WTC11 (cell line): ENCODE measurements around the gene DDX51. TPM values are rescaled to one million over a fixed set of nuclear protein-coding genes. Genes with fewer than 3 reads are reported as not detected.

Experiments used
- ATAC-seq: fragments of 200-7000 bp; cut with Tn5 transposase; 2 replicates; pipeline ENCODE4 v1.10.0; 2021; ENCODE audit warnings: mild to moderate bottlenecking, moderate library complexity
- CTCF ChIA-PET: fragments of 300-600 bp; sonication (Branson Sonifier 250); formaldehyde crosslinking; loops from one replicate; lab custom pipeline; 2021; ENCODE audit warnings: antibody characterized with exemption; lab: Charles Lee
- POLR2A ChIA-PET: fragments of 350-600 bp; sonication (Branson Sonifier 250); formaldehyde crosslinking; loops from one replicate; lab custom pipeline; 2021; ENCODE audit warnings: antibody characterized with exemption; lab: Charles Lee
- DNase-seq: peaks from one replicate; pipeline ENCODE4 v3.0.0; 2021; ENCODE audit warnings: low spot score
- H3K27ac Mint-ChIP-seq: 2 replicates; pipeline ENCODE4 v1.8.0; 2021; ENCODE audit warnings: mixed read lengths
- H3K27me3 Mint-ChIP-seq: 2 replicates; pipeline ENCODE4 v1.8.0; 2021; ENCODE audit warnings: low read depth, mild to moderate bottlenecking, moderate library complexity, mixed read lengths
- H3K36me3 Mint-ChIP-seq: 2 replicates; pipeline ENCODE4 v1.8.0; 2021; ENCODE audit warnings: mixed read lengths
- H3K4me1 Mint-ChIP-seq: 2 replicates; pipeline ENCODE4 v1.8.0; 2022; ENCODE audit warnings: mixed read lengths
- H3K4me3 Mint-ChIP-seq: 2 replicates; pipeline ENCODE4 v1.8.0; 2021; ENCODE audit warnings: mild to moderate bottlenecking, moderate library complexity, mixed read lengths
- H3K9me3 Mint-ChIP-seq: 2 replicates; pipeline ENCODE4 v1.8.0; 2021; ENCODE audit warnings: mixed read lengths
- ATF1 ChIP-seq: sonication (generic); formaldehyde crosslinking; IDR thresholded peaks from 2 replicates; pipeline ENCODE4 v1.8.1; 2023; ENCODE audit warnings: mild to moderate bottlenecking, moderate library complexity, missing genetic modification reagents
- CREB1 ChIP-seq: sonication (generic); formaldehyde crosslinking; IDR thresholded peaks from 2 replicates; pipeline ENCODE4 v1.8.0; 2023; ENCODE audit warnings: mild to moderate bottlenecking, missing genetic modification reagents
- CREM ChIP-seq: sonication (generic); formaldehyde crosslinking; IDR thresholded peaks from 2 replicates; pipeline ENCODE4 v1.8.1; 2022; ENCODE audit warnings: mild to moderate bottlenecking, missing genetic modification reagents, moderate library complexity
- ELF4 ChIP-seq: sonication (generic); formaldehyde crosslinking; IDR thresholded peaks from 2 replicates; pipeline ENCODE4 v1.8.1; 2022; ENCODE audit warnings: low read depth, mild to moderate bottlenecking, moderate library complexity, missing genetic modification reagents
- EMX1 ChIP-seq: fragments of 250-450 bp; sonication (Bioruptor Pico); IDR thresholded peaks from 2 replicates; pipeline ENCODE4 v1.8.0; 2021; ENCODE audit warnings: mild to moderate bottlenecking
- GTF2I ChIP-seq: fragments of 250-450 bp; sonication (Bioruptor Pico); conservative IDR thresholded peaks from 2 replicates; pipeline ENCODE4 v1.4.0; 2021; ENCODE audit warnings: mild to moderate bottlenecking
- HMGA2 ChIP-seq: fragments of 250-450 bp; sonication (Bioruptor Pico); IDR thresholded peaks from 2 replicates; pipeline ENCODE4 v1.4.0; 2021; ENCODE audit warnings: mild to moderate bottlenecking, moderate library complexity
- RELA ChIP-seq: sonication (generic); formaldehyde crosslinking; IDR thresholded peaks from 2 replicates; pipeline ENCODE4 v1.8.1; 2022; ENCODE audit warnings: missing genetic modification reagents, mild to moderate bottlenecking, borderline replicate concordance
- SOX15 ChIP-seq: fragments of 250-450 bp; sonication (Bioruptor Pico); IDR thresholded peaks from 2 replicates; pipeline ENCODE4 v1.9.0; 2021; ENCODE audit warnings: mild to moderate bottlenecking
- TP53 ChIP-seq: sonication (generic); formaldehyde crosslinking; IDR thresholded peaks from 2 replicates; pipeline ENCODE4 v1.8.1; 2023; ENCODE audit warnings: mild to moderate bottlenecking, missing genetic modification reagents
- ZNF671 ChIP-seq: fragments of 250-450 bp; sonication (Bioruptor Pico); IDR thresholded peaks from 2 replicates; pipeline ENCODE4 v1.8.0; 2021; ENCODE audit warnings: mild to moderate bottlenecking
- total RNA-seq: library from RNA; stranded (reverse); gene quantifications from 3 replicates; pipeline ENCODE4 v1.2.3, GENCODE V29; 2021
- TF ChIP-seq, protein P1 (sequence below): sonication (generic); formaldehyde crosslinking; IDR thresholded peaks from 2 replicates; pipeline ENCODE4 v1.8.0; 2022; ENCODE audit warnings: mild to moderate bottlenecking, missing genetic modification reagents
- TF ChIP-seq, protein P2 (sequence below): sonication (generic); formaldehyde crosslinking; IDR thresholded peaks from 2 replicates; pipeline ENCODE4 v1.8.1; 2023; ENCODE audit warnings: mild to moderate bottlenecking, missing genetic modification reagents, borderline replicate concordance
- TF ChIP-seq, protein P3 (sequence below): sonication (generic); formaldehyde crosslinking; IDR thresholded peaks from 2 replicates; pipeline ENCODE4 v1.8.1; 2022; ENCODE audit warnings: missing genetic modification reagents, borderline replicate concordance
- TF ChIP-seq, protein P4 (sequence below): sonication (generic); formaldehyde crosslinking; IDR thresholded peaks from 2 replicates; pipeline ENCODE4 v1.8.0; 2023; ENCODE audit warnings: mild to moderate bottlenecking, missing genetic modification reagents
- TF ChIP-seq, protein P5 (sequence below): fragments of 250-450 bp; sonication (Bioruptor Pico); IDR thresholded peaks from 2 replicates; pipeline ENCODE4 v1.9.0; 2021; ENCODE audit warnings: moderate library complexity, mild to moderate bottlenecking, inconsistent platforms, borderline replicate concordance
- TF ChIP-seq, protein P6 (sequence below): sonication (generic); formaldehyde crosslinking; IDR thresholded peaks from 2 replicates; pipeline ENCODE4 v1.8.1; 2023; ENCODE audit warnings: mild to moderate bottlenecking, missing genetic modification reagents
- TF ChIP-seq, protein P7 (sequence below): sonication (generic); formaldehyde crosslinking; IDR thresholded peaks from 2 replicates; pipeline ENCODE4 v1.8.1; 2022; ENCODE audit warnings: low read depth, missing genetic modification reagents, borderline replicate concordance

Gene DDX51
- total RNA-seq, 1 experiment from 2014 or later = 32.7 TPM

DNA sequence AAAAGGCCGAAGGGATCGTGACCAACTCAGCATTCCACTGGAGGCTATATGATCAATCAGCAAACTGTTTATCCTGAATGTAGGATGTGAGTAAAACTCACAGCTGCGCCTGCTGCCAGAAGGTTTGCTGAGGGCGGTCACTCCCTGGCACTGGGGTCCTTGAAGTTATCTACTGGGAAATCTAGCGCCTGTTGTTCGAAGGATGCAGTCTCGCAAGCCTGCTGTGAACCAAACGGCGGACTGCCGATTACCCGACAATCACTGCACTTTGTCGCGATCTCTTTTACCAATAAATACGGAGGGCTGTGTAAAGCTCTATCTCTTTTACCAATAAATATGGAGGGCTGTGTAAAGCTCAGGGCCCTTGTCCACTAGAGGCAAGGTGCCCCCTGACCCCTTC is 12.9 kb downstream of the DDX51 start:
- DNase-seq (no peak), ATAC-seq (no peak)
- Mint-ChIP-seq H3K4me3 (no peak overlapping the region), H3K9me3 (peaks cover 49% of the 10 kb centered on the region), H3K27me3 (peaks cover 30% of the 10 kb centered on the region)
- POLR2A ChIA-PET = no interaction called here
- TF ChIP-seq ATF1 (CRISPR knock-in tag) = no peak
- TF ChIP-seq, all 79 proteins: peak for 0
- H3K4me1 Mint-ChIP-seq = no peaks in the 10 kb centered on the region
- peaks cover 50% of the 10 kb centered on the region for H3K36me3 Mint-ChIP-seq
- H3K27ac Mint-ChIP-seq = no peak overlapping the region
- CTCF ChIA-PET = no interaction called here

DNA sequence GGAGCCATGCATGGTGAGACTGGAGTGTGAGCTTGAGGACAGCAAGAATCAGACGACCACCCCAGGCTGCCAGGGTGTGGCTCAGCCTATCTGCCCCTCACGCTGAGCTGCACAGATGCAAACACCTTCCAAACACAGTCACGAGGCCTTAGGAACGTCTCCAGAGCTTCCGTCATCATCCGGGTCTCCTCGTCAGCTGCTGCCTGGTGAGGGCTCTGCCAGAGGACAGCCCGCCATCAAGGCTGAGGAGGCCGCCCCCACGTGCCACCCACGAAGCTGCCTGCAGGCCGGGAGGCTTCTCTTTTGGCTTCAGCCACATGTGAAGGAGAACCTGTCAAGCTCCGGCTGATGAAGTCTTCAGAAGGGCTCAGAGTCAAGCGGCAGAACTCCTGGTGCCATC is 13.4 kb downstream of the DDX51 start:
- Mint-ChIP-seq H3K27me3 (peaks cover 30% of the 10 kb centered on the region), H3K4me3 (no peak overlapping the region), H3K9me3 (peaks cover 50% of the 10 kb centered on the region), H3K4me1 (no peaks in the 10 kb centered on the region), H3K36me3 (peaks cover 56% of the 10 kb centered on the region), H3K27ac (no peak overlapping the region)
- DNase-seq = no peak
- ATAC-seq = no peak
- TF ChIP-seq RELA (CRISPR knock-in tag) (no peak), CREM (no peak), ELF4 (CRISPR knock-in tag) (no peak), EMX1 (CRISPR knock-in tag) (no peak), GTF2I (CRISPR knock-in tag) (no peak), CREB1 (no peak), TP53 (no peak), HMGA2 (CRISPR knock-in tag) (no peak), SOX15 (CRISPR knock-in tag) (no peak), ZNF671 (CRISPR knock-in tag) (no peak)
- TF ChIP-seq, protein P1, sequence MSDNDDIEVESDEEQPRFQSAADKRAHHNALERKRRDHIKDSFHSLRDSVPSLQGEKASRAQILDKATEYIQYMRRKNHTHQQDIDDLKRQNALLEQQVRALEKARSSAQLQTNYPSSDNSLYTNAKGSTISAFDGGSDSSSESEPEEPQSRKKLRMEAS = no peak
- TF ChIP-seq, protein P2, sequence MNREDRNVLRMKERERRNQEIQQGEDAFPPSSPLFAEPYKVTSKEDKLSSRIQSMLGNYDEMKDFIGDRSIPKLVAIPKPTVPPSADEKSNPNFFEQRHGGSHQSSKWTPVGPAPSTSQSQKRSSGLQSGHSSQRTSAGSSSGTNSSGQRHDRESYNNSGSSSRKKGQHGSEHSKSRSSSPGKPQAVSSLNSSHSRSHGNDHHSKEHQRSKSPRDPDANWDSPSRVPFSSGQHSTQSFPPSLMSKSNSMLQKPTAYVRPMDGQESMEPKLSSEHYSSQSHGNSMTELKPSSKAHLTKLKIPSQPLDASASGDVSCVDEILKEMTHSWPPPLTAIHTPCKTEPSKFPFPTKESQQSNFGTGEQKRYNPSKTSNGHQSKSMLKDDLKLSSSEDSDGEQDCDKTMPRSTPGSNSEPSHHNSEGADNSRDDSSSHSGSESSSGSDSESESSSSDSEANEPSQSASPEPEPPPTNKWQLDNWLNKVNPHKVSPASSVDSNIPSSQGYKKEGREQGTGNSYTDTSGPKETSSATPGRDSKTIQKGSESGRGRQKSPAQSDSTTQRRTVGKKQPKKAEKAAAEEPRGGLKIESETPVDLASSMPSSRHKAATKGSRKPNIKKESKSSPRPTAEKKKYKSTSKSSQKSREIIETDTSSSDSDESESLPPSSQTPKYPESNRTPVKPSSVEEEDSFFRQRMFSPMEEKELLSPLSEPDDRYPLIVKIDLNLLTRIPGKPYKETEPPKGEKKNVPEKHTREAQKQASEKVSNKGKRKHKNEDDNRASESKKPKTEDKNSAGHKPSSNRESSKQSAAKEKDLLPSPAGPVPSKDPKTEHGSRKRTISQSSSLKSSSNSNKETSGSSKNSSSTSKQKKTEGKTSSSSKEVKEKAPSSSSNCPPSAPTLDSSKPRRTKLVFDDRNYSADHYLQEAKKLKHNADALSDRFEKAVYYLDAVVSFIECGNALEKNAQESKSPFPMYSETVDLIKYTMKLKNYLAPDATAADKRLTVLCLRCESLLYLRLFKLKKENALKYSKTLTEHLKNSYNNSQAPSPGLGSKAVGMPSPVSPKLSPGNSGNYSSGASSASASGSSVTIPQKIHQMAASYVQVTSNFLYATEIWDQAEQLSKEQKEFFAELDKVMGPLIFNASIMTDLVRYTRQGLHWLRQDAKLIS (CRISPR knock-in tag) = no peak
- TF ChIP-seq, protein P3, sequence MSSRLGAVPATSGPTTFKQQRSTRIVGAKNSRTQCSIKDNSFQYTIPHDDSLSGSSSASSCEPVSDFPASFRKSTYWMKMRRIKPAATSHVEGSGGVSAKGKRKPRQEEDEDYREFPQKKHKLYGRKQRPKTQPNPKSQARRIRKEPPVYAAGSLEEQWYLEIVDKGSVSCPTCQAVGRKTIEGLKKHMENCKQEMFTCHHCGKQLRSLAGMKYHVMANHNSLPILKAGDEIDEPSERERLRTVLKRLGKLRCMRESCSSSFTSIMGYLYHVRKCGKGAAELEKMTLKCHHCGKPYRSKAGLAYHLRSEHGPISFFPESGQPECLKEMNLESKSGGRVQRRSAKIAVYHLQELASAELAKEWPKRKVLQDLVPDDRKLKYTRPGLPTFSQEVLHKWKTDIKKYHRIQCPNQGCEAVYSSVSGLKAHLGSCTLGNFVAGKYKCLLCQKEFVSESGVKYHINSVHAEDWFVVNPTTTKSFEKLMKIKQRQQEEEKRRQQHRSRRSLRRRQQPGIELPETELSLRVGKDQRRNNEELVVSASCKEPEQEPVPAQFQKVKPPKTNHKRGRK (CRISPR knock-in tag) = no peak
- TF ChIP-seq, protein P4, sequence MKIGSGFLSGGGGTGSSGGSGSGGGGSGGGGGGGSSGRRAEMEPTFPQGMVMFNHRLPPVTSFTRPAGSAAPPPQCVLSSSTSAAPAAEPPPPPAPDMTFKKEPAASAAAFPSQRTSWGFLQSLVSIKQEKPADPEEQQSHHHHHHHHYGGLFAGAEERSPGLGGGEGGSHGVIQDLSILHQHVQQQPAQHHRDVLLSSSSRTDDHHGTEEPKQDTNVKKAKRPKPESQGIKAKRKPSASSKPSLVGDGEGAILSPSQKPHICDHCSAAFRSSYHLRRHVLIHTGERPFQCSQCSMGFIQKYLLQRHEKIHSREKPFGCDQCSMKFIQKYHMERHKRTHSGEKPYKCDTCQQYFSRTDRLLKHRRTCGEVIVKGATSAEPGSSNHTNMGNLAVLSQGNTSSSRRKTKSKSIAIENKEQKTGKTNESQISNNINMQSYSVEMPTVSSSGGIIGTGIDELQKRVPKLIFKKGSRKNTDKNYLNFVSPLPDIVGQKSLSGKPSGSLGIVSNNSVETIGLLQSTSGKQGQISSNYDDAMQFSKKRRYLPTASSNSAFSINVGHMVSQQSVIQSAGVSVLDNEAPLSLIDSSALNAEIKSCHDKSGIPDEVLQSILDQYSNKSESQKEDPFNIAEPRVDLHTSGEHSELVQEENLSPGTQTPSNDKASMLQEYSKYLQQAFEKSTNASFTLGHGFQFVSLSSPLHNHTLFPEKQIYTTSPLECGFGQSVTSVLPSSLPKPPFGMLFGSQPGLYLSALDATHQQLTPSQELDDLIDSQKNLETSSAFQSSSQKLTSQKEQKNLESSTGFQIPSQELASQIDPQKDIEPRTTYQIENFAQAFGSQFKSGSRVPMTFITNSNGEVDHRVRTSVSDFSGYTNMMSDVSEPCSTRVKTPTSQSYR (CRISPR knock-in tag) = no peak
- TF ChIP-seq, protein P5, sequence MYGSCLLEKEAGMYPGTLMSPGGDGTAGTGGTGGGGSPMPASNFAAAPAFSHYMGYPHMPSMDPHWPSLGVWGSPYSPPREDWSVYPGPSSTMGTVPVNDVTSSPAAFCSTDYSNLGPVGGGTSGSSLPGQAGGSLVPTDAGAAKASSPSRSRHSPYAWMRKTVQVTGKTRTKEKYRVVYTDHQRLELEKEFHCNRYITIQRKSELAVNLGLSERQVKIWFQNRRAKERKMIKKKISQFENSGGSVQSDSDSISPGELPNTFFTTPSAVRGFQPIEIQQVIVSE (CRISPR knock-in tag) = no peak
- TF ChIP-seq, protein P6, sequence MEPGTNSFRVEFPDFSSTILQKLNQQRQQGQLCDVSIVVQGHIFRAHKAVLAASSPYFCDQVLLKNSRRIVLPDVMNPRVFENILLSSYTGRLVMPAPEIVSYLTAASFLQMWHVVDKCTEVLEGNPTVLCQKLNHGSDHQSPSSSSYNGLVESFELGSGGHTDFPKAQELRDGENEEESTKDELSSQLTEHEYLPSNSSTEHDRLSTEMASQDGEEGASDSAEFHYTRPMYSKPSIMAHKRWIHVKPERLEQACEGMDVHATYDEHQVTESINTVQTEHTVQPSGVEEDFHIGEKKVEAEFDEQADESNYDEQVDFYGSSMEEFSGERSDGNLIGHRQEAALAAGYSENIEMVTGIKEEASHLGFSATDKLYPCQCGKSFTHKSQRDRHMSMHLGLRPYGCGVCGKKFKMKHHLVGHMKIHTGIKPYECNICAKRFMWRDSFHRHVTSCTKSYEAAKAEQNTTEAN = no peak
- TF ChIP-seq, protein P7, sequence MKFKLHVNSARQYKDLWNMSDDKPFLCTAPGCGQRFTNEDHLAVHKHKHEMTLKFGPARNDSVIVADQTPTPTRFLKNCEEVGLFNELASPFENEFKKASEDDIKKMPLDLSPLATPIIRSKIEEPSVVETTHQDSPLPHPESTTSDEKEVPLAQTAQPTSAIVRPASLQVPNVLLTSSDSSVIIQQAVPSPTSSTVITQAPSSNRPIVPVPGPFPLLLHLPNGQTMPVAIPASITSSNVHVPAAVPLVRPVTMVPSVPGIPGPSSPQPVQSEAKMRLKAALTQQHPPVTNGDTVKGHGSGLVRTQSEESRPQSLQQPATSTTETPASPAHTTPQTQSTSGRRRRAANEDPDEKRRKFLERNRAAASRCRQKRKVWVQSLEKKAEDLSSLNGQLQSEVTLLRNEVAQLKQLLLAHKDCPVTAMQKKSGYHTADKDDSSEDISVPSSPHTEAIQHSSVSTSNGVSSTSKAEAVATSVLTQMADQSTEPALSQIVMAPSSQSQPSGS (CRISPR knock-in tag) = no peak
- ChIA-PET CTCF (no interaction called here), POLR2A (no interaction called here)
